ENCODE measurements around the gene MIER3.

The MIER3 gene

DNA sequence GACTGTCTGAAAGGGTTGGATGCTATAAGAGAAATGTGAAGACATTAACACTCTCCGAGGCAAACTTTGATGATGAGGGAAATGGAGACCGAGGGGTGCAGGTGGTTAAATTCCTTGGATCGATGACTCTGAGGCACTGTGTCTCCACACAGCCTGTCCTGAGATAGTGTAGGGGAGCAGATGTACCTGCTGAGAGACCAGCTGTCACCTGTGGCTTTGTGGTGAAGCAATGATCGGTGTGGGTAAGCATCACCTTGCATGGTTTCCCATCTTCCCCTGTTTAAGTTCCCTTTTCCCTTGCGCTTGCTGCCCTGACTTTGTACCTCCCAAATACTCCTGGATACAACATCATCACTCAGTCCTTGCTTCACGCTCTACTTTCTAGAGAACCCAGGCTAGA, 9.8 kb upstream of the MIER3 start:
- no peak for DNase-seq (ENCODE audit: extremely low spot score)
- ChIA-PET CTCF (no interaction called here), POLR2A (interaction anchor here (1.1 kb wide), 1 partner anchor 11 kb away, joined by 5 read pairs; no protein-coding TSS in a partner anchor)
- no peak for TF ChIP-seq SP1 (IDR thresholded peaks at IDR 0.05)
- no peak for TF ChIP-seq NFRKB (IDR thresholded peaks at IDR 0.05)
- no peak for TF ChIP-seq HDGF (IDR thresholded peaks at IDR 0.05; ENCODE audit: borderline replicate concordance)
- no peak for TF ChIP-seq FOXK2 (IDR thresholded peaks at IDR 0.05)
- no peak for TF ChIP-seq ARNT (IDR thresholded peaks at IDR 0.05)
- TF ChIP-seq SUZ12 (IDR thresholded peaks at IDR 0.05) = no peak
- no peak for TF ChIP-seq BHLHE40 (IDR thresholded peaks at IDR 0.05; ENCODE audit: borderline replicate concordance)
- no peak for TF ChIP-seq CTBP1 (IDR thresholded peaks at IDR 0.05; ENCODE audit: borderline replicate concordance)

DNA sequence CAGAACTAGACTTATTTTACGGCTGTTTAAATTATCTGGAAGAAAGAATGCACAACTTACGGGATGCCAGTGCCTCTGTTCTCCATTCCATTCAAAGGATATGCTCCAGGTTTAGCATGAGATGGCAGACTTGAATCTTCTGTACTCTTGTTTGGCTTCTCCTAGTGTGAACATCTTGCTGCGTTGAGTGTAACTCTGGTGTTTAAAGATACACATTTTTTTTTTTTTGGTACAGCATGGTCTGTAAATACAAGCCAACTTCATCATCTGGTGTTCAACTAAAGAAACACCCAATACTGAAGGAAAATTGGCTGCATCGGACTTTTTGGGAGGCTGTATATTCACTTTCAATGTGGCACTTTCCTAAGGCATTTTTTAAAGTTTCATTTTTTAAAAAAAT, 7.4 kb upstream of the MIER3 start:
- POLR2A ChIA-PET = no interaction called here
- DNase-seq (ENCODE audit: extremely low spot score) = no peak
- no peak for TF ChIP-seq L3MBTL2 (conservative IDR thresholded peaks at IDR 0.05)
- TF ChIP-seq ARNT (IDR thresholded peaks at IDR 0.05) = no peak
- TF ChIP-seq SP1 (IDR thresholded peaks at IDR 0.05) = no peak
- no peak for TF ChIP-seq FOXM1 (IDR thresholded peaks at IDR 0.05; ENCODE audit: borderline replicate concordance)
- TF ChIP-seq SUZ12 (IDR thresholded peaks at IDR 0.05) = no peak
- no peak for TF ChIP-seq TARDBP (IDR thresholded peaks at IDR 0.05)
- TF ChIP-seq LEF1 (IDR thresholded peaks at IDR 0.05; ENCODE audit: borderline replicate concordance) = no peak
- TF ChIP-seq HDGF (IDR thresholded peaks at IDR 0.05; ENCODE audit: borderline replicate concordance) = no peak
- TF ChIP-seq FOXK2 (IDR thresholded peaks at IDR 0.05) = no peak
- TF ChIP-seq, protein P1, sequence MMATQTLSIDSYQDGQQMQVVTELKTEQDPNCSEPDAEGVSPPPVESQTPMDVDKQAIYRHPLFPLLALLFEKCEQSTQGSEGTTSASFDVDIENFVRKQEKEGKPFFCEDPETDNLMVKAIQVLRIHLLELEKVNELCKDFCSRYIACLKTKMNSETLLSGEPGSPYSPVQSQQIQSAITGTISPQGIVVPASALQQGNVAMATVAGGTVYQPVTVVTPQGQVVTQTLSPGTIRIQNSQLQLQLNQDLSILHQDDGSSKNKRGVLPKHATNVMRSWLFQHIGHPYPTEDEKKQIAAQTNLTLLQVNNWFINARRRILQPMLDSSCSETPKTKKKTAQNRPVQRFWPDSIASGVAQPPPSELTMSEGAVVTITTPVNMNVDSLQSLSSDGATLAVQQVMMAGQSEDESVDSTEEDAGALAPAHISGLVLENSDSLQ (IDR thresholded peaks at IDR 0.05) = no peak
- no peak for TF ChIP-seq FOXA1 (IDR thresholded peaks at IDR 0.05)
- TF ChIP-seq ELF4 (IDR thresholded peaks at IDR 0.05) = no peak
- no peak for TF ChIP-seq BHLHE40 (IDR thresholded peaks at IDR 0.05; ENCODE audit: borderline replicate concordance)
- CTCF ChIA-PET = no interaction called here

DNA sequence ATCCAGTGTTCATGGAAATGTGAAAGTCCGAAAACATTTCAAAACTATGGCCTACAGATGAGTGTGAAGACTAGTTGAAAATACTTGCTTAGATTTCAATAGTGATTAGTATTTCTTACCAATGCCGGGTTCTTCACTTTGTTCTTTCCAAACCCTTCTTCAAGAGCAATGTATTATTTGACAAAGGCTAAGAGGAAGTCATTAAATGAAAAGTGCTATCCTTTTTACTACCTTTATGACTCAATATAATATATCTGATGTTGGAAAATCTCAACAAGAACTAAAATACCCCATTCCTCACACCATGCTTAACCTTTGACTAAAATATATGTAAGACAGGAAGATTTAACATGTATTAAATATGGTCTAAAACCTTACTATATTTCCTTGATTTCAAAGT, 6.7 kb upstream of the MIER3 start:
- TF ChIP-seq BHLHE40 (IDR thresholded peaks at IDR 0.05; ENCODE audit: borderline replicate concordance) (no peak), CTBP1 (IDR thresholded peaks at IDR 0.05; ENCODE audit: borderline replicate concordance) (no peak), L3MBTL2 (conservative IDR thresholded peaks at IDR 0.05) (no peak), HDGF (IDR thresholded peaks at IDR 0.05; ENCODE audit: borderline replicate concordance) (no peak), SP1 (IDR thresholded peaks at IDR 0.05) (no peak), ELF4 (IDR thresholded peaks at IDR 0.05) (no peak), FOXK2 (IDR thresholded peaks at IDR 0.05) (no peak), TARDBP (IDR thresholded peaks at IDR 0.05) (no peak), ZNF384 (IDR thresholded peaks at IDR 0.05) (no peak), FOXA1 (IDR thresholded peaks at IDR 0.05) (no peak), LEF1 (IDR thresholded peaks at IDR 0.05; ENCODE audit: borderline replicate concordance) (no peak), ARNT (IDR thresholded peaks at IDR 0.05) (no peak), SUZ12 (IDR thresholded peaks at IDR 0.05) (no peak), FOXM1 (IDR thresholded peaks at IDR 0.05; ENCODE audit: borderline replicate concordance) (no peak), NFRKB (IDR thresholded peaks at IDR 0.05) (no peak)
- TF ChIP-seq, protein P1 (IDR thresholded peaks at IDR 0.05) = no peak
- no peak for DNase-seq (ENCODE audit: extremely low spot score)
- CTCF ChIA-PET = no interaction called here
- POLR2A ChIA-PET = no interaction called here

DNA sequence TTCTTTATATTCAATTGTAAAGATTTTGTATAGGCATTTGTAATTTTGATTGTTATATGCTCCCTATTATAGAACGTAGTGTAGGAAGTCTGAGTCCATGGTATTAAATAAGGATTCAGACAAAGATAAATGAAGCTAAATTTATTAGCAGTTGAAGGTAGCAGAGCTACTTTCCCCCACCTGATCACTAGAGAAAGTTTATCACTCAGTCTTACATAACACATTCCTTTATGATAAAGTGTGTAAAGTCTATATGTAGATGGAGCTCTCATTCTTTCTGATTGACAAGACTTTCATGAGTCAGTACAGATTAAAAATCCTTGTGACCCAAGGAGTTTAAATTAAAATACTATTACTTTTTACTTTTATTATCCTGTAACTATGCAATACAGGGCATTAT, 2.3 kb upstream of the MIER3 start:
- CTCF ChIA-PET = no interaction called here
- POLR2A ChIA-PET = interaction anchor here (1.1 kb wide), 1 partner anchor 45 kb away, joined by 3 read pairs; the partner anchor contains the start of gene SETD9
- TF ChIP-seq TARDBP (IDR thresholded peaks at IDR 0.05) (no peak), LEF1 (IDR thresholded peaks at IDR 0.05; ENCODE audit: borderline replicate concordance) (no peak), SUZ12 (IDR thresholded peaks at IDR 0.05) (no peak), FOXA1 (IDR thresholded peaks at IDR 0.05) (no peak), ELF4 (IDR thresholded peaks at IDR 0.05) (no peak), L3MBTL2 (conservative IDR thresholded peaks at IDR 0.05) (no peak), ARNT (IDR thresholded peaks at IDR 0.05) (no peak), BHLHE40 (IDR thresholded peaks at IDR 0.05; ENCODE audit: borderline replicate concordance) (no peak), FOXK2 (IDR thresholded peaks at IDR 0.05) (no peak), FOXM1 (IDR thresholded peaks at IDR 0.05; ENCODE audit: borderline replicate concordance) (no peak), HDGF (IDR thresholded peaks at IDR 0.05; ENCODE audit: borderline replicate concordance) (no peak), NFRKB (IDR thresholded peaks at IDR 0.05) (no peak), SP1 (IDR thresholded peaks at IDR 0.05) (no peak), ZNF384 (IDR thresholded peaks at IDR 0.05) (no peak)
- TF ChIP-seq, protein P1 (IDR thresholded peaks at IDR 0.05) = no peak
- no peak for DNase-seq (ENCODE audit: extremely low spot score)

DNA sequence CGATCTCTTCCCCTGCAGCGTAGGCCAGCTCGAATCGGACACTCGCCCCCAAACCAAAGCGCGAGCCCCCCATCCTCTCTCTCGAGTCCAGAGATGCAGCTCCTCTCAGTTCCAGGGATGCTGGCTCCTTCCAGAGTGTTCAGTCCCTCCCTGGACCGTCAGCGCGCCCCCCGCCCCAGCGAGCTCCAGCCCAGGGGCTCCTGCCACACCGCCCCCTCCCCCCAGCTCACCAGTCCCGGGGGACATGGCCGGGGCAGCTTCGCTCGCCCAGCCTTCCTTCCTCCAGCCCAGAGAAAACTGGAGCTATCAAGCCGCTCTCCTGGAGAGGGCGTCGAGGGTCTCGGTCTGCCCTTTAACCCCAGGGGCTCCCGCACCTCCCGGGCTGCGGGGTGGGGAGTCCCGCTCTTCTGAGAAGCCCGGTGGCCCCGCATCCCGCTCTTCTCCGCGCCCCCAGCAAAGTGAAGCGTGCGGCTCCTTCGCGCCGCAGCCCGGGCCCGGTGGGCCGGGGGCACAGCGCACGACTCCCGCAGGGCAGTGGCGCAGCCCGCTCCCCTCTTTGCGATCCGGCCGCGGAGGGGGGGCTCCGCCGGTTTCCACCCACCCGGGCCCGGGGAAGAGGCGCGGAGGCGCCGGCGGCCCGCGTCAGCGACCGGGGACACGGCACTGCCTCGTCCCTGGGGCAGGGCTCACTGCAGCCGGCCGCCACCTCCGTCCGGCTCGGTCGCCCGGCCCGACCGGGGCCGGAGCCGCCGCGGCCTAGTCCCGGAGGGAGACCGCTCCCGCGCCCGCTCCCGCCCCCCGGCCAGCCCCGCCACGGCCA, 587 bp downstream of the MIER3 start:
- no peak for TF ChIP-seq HDGF (IDR thresholded peaks at IDR 0.05; ENCODE audit: borderline replicate concordance)
- TF ChIP-seq FOXM1 (IDR thresholded peaks at IDR 0.05; ENCODE audit: borderline replicate concordance) = peak; percentile 18; the same call in 1 of the 2 replicates
- no peak for TF ChIP-seq CTBP1 (IDR thresholded peaks at IDR 0.05; ENCODE audit: borderline replicate concordance)
- TF ChIP-seq TARDBP (IDR thresholded peaks at IDR 0.05) = no peak
- TF ChIP-seq SUZ12 (IDR thresholded peaks at IDR 0.05) = no peak
- TF ChIP-seq FOXK2 (IDR thresholded peaks at IDR 0.05) = no peak
- TF ChIP-seq NFRKB (IDR thresholded peaks at IDR 0.05) = no peak
- peak; percentile 46 for DNase-seq (ENCODE audit: extremely low spot score)
- CTCF ChIA-PET = interaction anchor here (0.5 to 1.2 kb wide), 4 partner anchors 36 to 187 kb away, joined by 3 to 4 read pairs (median 4); no protein-coding TSS in a partner anchor
- POLR2A ChIA-PET = interaction anchor here (1.1 to 3.8 kb wide), 5 partner anchors 11 to 222 kb away, joined by 4 to 32 read pairs (median 6); partner anchors contain the start of genes GPBP1 and SETD9

Measured in HEK293T (cell line).